ENCODE results near the gene TMPRSS4.

TMPRSS4 gene

GRCh38 chr11:118076754-118077281 is at the start of gene TMPRSS4:
TSS of gene TMPRSS4 (plus strand) at chr11:118077078. CDS start at chr11:118077303, 225 bp downstream.
- DNase-seq: no peak

- DNase-seq: no peak
Measured at GRCh38 chr11:118027694-118028093, 49.2 kb upstream of the TMPRSS4 start.

- no peak for DNase-seq
Measured at GRCh38 chr11:118028626-118029025, 48.3 kb upstream of the TMPRSS4 start.

GRCh38 chr11:118033443-118033842 is 43.4 kb upstream of the TMPRSS4 start:
- DNase-seq: no peak

GRCh38 chr11:118042141-118042540 is 34.7 kb upstream of the TMPRSS4 start:
- DNase-seq: no peak

- no peak for DNase-seq
Measured at GRCh38 chr11:118042796-118043195, 34.1 kb upstream of the TMPRSS4 start.

GRCh38 chr11:118045191-118045590 is 31.7 kb upstream of the TMPRSS4 start:
- no peak for DNase-seq

GRCh38 chr11:118046051-118046963 is 30.6 kb upstream of the TMPRSS4 start:
- DNase-seq: no peak

GRCh38 chr11:118046964-118047700 is 29.7 kb upstream of the TMPRSS4 start:
- no peak for DNase-seq

GRCh38 chr11:118047749-118048148 is 29.1 kb upstream of the TMPRSS4 start:
- no peak for DNase-seq

GRCh38 chr11:118048472-118049370 is 28.2 kb upstream of the TMPRSS4 start:
- DNase-seq: no peak

- no peak for DNase-seq
Measured at GRCh38 chr11:118049771-118050170, 27.1 kb upstream of the TMPRSS4 start.

- no peak for DNase-seq
Measured at GRCh38 chr11:118050208-118050891, 26.5 kb upstream of the TMPRSS4 start.

GRCh38 chr11:118051136-118051610 is 25.7 kb upstream of the TMPRSS4 start:
- DNase-seq: no peak

GRCh38 chr11:118051611-118052461 is 25.0 kb upstream of the TMPRSS4 start:
- DNase-seq: no peak

GRCh38 chr11:118052581-118053206 is 24.2 kb upstream of the TMPRSS4 start:
- DNase-seq: no peak

- no peak for DNase-seq
Measured at GRCh38 chr11:118054712-118055640, 21.9 kb upstream of the TMPRSS4 start.

GRCh38 chr11:118055966-118056365 is 20.9 kb upstream of the TMPRSS4 start:
- no peak for DNase-seq

GRCh38 chr11:118056806-118057205 is 20.1 kb upstream of the TMPRSS4 start:
- DNase-seq: no peak
